LNCAP (cell line): ENCODE data around the gene PLCE1.

Experiments
- TF ChIP-seq, protein P1 (sequence below): fragments of 450-650 bp; IDR thresholded peaks from 2 replicates; pipeline ENCODE4 v1.5.1; 2017; ENCODE audit warnings: mild to moderate bottlenecking

The PLCE1 gene

DNA sequence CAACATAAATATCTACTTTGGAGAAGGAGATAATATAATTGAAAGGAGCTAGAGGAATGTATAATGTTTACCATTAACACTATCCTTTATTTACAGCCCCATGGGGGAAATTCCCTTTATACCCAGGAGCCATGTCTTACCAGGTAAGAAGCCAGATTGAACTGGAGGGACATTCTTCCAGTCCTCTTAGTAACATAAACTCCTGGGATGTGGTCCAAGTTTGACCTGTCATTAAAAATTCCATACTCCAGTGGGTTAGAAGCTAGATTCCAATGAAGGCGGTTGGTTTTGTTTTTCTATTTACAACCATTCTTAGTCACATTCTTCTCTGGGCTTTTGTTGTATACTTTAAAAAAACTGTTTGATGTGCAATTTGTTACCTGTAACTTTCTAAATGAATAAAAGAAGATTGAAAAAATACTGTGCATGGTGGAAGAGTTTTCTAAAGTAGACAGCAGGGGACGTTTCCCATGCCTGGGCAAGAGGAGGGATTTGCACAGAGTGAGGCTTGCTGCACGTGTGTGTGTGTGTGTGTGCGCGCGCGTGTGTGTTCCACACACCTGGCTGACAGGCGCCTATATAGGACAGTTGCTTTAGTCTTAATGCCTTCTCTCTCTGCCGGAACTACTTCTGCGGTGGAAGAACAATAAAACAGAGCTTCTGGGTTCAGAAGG lies 2.0 kb downstream of the PLCE1 start:
- TF ChIP-seq, protein P1, sequence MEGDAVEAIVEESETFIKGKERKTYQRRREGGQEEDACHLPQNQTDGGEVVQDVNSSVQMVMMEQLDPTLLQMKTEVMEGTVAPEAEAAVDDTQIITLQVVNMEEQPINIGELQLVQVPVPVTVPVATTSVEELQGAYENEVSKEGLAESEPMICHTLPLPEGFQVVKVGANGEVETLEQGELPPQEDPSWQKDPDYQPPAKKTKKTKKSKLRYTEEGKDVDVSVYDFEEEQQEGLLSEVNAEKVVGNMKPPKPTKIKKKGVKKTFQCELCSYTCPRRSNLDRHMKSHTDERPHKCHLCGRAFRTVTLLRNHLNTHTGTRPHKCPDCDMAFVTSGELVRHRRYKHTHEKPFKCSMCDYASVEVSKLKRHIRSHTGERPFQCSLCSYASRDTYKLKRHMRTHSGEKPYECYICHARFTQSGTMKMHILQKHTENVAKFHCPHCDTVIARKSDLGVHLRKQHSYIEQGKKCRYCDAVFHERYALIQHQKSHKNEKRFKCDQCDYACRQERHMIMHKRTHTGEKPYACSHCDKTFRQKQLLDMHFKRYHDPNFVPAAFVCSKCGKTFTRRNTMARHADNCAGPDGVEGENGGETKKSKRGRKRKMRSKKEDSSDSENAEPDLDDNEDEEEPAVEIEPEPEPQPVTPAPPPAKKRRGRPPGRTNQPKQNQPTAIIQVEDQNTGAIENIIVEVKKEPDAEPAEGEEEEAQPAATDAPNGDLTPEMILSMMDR: no peak

DNA sequence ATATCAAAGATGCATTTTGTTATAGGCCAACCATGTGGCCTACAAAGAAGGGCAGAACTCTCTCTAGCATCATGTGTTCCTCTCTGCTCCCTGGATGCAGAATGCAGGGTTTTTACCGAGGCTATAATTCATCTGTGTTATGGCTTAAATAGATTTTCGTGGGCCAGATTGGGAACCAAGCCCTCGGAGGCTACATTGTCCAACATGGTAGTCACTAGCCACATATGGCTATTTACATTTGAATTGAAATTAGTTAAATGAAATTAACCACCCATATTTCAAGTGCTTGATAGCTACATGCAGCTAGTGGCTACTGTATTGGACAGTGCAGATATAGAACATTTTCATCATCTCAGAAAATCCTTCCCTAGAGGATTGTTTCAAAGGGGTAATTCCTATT lies 2.8 kb downstream of the PLCE1 start:
- TF ChIP-seq, protein P1: no peak

DNA sequence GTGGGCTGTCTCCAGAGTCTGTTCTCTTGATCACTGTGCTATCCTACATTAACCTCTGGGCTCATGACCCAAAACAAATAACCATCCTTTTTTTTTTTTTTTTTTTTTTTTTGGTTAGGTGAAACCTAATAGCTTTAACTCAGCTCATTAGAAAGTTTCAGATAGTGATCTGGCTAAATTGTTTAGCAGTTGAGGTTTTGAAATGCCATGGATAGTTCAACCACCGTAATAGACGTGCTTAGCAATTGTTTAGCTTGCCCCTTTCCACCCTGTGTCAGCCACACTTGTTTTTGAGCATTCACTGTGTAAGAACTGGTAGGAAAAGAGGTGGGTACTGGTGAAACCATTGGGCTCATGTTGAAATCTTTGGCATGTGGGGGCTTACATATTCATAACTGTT lies 3.8 kb downstream of the PLCE1 start:
- TF ChIP-seq, protein P1: no peak

DNA sequence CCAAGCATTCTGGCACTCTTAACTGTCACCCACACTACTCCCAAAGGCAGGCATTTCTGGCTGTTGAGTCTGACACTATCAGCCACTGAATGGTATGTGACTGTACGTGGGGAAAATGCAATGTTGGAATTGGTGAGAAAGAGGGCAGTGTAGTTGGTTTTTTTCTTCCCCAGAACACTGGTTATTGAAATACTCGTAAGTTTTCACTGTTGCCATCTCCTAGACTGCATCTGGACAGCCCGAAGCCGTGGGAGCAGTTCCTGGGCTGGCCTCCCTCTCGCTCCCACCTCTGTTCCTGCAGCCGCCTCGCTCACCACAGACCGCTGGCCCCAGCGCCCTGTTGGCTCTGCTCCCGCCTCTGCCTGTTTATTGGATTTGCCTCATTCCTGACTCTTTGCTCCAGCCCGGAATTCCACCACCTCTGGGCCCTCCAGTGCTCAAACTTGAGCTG lies 5.7 kb downstream of the PLCE1 start:
- TF ChIP-seq, protein P1: no peak

DNA sequence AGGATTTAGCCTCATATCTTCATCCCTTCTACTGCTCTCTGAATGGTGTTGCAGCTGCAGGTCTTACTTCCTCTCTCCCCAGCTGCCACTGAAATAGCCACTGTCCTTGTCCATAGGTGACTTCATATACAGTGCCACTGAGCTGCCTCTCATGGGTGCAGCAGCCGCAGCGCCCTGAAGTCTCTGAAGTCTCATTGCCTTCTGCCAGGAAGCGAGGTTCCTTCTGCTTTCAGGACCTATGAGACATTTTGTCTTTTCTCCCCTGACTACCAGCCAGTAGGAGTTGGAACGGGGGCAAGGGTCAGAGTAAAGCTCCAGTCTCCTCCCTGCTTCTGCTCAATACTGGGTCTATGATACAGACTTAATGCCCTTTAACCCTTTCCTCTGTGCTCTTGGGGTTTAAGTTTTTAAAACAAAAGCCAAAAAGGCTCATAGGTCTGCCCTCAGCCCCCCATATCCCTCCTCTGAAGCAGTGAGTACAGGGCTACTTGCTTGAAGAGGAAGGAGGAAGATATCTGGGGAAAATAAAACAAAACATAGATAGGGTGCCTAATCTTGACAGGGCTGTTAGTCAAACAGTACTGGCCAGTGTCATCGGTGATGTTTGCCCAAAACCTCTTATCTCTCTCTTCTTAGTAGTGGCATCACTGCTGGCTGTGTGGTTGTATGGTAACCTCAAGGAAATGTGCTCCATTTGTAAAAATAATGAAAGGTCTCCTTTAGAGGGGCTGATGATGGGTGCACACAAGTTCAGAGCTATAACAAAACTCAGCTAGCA lies 7.1 kb downstream of the PLCE1 start:
- TF ChIP-seq, protein P1: no peak

DNA sequence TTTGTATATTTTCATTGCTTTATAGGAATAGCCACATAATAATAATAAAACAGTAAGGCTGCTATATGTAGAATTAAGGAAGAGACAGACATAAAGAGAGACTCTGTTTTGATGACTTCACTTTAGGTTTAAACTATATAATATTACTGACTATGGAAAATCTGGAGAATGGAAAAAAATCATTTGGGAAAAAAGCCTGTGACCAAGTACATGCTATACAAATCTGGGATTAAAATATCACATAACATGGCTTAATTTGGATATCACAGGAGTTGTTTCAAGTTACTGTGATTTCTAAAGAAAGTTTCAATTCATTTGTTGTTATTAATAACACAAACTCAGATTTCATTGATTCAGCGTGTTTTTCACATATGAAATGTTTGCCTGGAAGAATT lies 7.7 kb downstream of the PLCE1 start:
- TF ChIP-seq, protein P1: no peak

DNA sequence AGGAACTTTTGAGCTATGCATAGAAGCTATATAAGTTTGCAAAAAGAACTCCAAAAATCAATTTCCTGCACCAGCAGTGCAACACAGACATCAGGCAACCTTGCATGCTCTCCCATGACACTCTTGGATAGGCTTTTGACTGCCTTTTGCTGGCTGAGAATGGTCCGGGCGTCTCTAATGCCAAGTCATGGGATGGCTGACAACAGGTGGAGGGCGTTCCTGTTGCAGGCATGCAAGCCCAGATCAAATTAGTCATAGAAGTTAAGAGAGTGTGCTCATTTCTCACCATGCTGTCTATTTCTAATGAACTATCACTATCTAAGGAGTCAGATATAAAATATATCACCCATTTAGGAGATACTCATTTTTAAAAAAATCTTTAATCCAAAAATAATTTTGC lies 8.4 kb downstream of the PLCE1 start:
- TF ChIP-seq, protein P1: no peak
